Tongue (tissue), 2 donors: ENCODE measurements around the gene PCDHGB5. TPM values are rescaled to one million over a fixed set of nuclear protein-coding genes. Genes with fewer than 3 reads are reported as not detected.
"Not testable (repeated sequence)": the region's sequence is repeated elsewhere in the genome, so short reads cannot be mapped to it uniquely, and the experiment has no call there.

Experiments
- DNase-seq: peaks from one replicate; pipeline ENCODE4 v3.0.0-alpha.2; 2015
- total RNA-seq: library from RNA; depleted of rRNA; stranded (reverse); fragments of >200 nt; gene quantifications from one replicate; pipeline ENCODE4 v1.2.3, GENCODE V29; 2014

PCDHGB5 gene
- total RNA-seq, 1 donor from 2014 or later = 11.3 TPM

GRCh38 chr5:141382469-141383294 is 15.1 kb upstream of the PCDHGB5 start, which contains the start of gene PCDHGA7:
Gene PCDHGA7, plus strand, starts transcription at chr5:141382742. Its CDS starts 158 bp downstream, at chr5:141382900.
- peak; percentile 2 for DNase-seq

- no peak for DNase-seq
These were observed 14.4 kb upstream of the PCDHGB5 start for GRCh38 chr5:141383345-141383744.

- DNase-seq = no peak
These were observed 13.1 kb upstream of the PCDHGB5 start for GRCh38 chr5:141384471-141385267.

- peak; percentile 18 for DNase-seq
These were observed 10.0 kb upstream of the PCDHGB5 start, which contains the start of gene PCDHGB4 for GRCh38 chr5:141387557-141388311. Gene PCDHGB4, plus strand, starts transcription at chr5:141387698. Its CDS starts 187 bp downstream, at chr5:141387885.

GRCh38 chr5:141388661-141389060 is 9.1 kb upstream of the PCDHGB5 start:
- no peak for DNase-seq

GRCh38 chr5:141389153-141390042 is 8.3 kb upstream of the PCDHGB5 start:
- DNase-seq = no peak

GRCh38 chr5:141392429-141393198 is 5.1 kb upstream of the PCDHGB5 start, which contains the start of gene PCDHGA8:
Gene PCDHGA8, plus strand, starts transcription at chr5:141392633. Its CDS starts 181 bp downstream, at chr5:141392814.
- DNase-seq = no peak

GRCh38 chr5:141393267-141393666 is 4.5 kb upstream of the PCDHGB5 start:
- DNase-seq = no peak

- not testable (repeated sequence) for DNase-seq
These were observed 3.2 kb upstream of the PCDHGB5 start for GRCh38 chr5:141394401-141395187.

GRCh38 chr5:141398608-141399007 is 861 bp downstream of the PCDHGB5 start:
- DNase-seq = no peak

- DNase-seq = no peak
These were observed 2.0 kb downstream of the PCDHGB5 start for GRCh38 chr5:141399555-141400258.

GRCh38 chr5:141402553-141403243 is 5.0 kb downstream of the PCDHGB5 start, which contains the start of gene PCDHGA9:
Gene PCDHGA9, plus strand, starts transcription at chr5:141402778. Its CDS starts 175 bp downstream, at chr5:141402953.
- peak; percentile 33 for DNase-seq

GRCh38 chr5:141403387-141403786 is 5.6 kb downstream of the PCDHGB5 start:
- no peak for DNase-seq

- peak; percentile 50 for DNase-seq
These were observed 10.2 kb downstream of the PCDHGB5 start, which contains the start of gene PCDHGB6 for GRCh38 chr5:141407790-141408505. Gene PCDHGB6, plus strand, starts transcription at chr5:141408021. Its CDS starts 182 bp downstream, at chr5:141408203.

- DNase-seq = no peak
These were observed 12.0 kb downstream of the PCDHGB5 start for GRCh38 chr5:141409598-141410306.

GRCh38 chr5:141411575-141411974 is 13.8 kb downstream of the PCDHGB5 start:
- no peak for DNase-seq
